Heart left ventricle (tissue), 13 donors: Measurements from ENCODE around the gene NR3C1.

ENCODE experiments used
- POLR2A ChIP-seq, 2 donors: fragments of 450-650 bp; IDR thresholded peaks; one replicate each; pipeline ENCODE4 v1.6.1; 2017; ENCODE audit warnings: antibody characterized with exemption in 2 of 2, mild to moderate bottlenecking in 2 of 2, moderate library complexity in 2 of 2
- TF ChIP-seq, protein P1 (sequence below), 12 donors: fragments of 200-600 bp; sonication (generic) in 4 of 12; IDR thresholded peaks; one replicate each; pipeline versions ENCODE4 v1.5.0 to v1.8.0; 2018 to 2022; ENCODE audit warnings: antibody characterized with exemption in 12 of 12, mild to moderate bottlenecking in 5 of 12
- donor health status: ischemic (EF 13 %, LVEDD 7.1; RV severe dilation, severe dysfunction).
- donor health status: DM: no; HTN: yes; CAD: no.
- donor health status: DM: no; HTN: no; CAD: no.
- donor health status: ischemic (EF 25% LVEDD 6.9; RV normal size, moderate dysfunction).
- donor health status: ischemic (EF 25% LVEDD 5.7; RV mildly dilated, moderate dysfunction).
- donor health status: ischemic (EF 35%, LVEDD 5.7; RV mildly dilated, moderate dysfunction).
- donor health status: nonischemic (EF 11% LVEDD 7.7; RV severe dilation, severe dysfunction).
- donor health status: DM: yes; HTN: yes; CAD: no.
- donor health status: PGD.
- donor health status: ischemic (EF 29% LVEDD 5.4; RV normal size, mild dysfunction).
- donor health status: nonischemic (EF 23%, LVEDD 6.1; RV moderate dilation, normal function).

- TF ChIP-seq, protein P1, sequence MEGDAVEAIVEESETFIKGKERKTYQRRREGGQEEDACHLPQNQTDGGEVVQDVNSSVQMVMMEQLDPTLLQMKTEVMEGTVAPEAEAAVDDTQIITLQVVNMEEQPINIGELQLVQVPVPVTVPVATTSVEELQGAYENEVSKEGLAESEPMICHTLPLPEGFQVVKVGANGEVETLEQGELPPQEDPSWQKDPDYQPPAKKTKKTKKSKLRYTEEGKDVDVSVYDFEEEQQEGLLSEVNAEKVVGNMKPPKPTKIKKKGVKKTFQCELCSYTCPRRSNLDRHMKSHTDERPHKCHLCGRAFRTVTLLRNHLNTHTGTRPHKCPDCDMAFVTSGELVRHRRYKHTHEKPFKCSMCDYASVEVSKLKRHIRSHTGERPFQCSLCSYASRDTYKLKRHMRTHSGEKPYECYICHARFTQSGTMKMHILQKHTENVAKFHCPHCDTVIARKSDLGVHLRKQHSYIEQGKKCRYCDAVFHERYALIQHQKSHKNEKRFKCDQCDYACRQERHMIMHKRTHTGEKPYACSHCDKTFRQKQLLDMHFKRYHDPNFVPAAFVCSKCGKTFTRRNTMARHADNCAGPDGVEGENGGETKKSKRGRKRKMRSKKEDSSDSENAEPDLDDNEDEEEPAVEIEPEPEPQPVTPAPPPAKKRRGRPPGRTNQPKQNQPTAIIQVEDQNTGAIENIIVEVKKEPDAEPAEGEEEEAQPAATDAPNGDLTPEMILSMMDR (IDR thresholded peaks at IDR 0.05) = no peak
- no peak for TF ChIP-seq POLR2A (IDR thresholded peaks at IDR 0.05)
Observed at GRCh38 chr5:143342607-143343006, 60.9 kb downstream of the NR3C1 start.
